ENCODE data around the gene NDST1.

Gene NDST1

DNA sequence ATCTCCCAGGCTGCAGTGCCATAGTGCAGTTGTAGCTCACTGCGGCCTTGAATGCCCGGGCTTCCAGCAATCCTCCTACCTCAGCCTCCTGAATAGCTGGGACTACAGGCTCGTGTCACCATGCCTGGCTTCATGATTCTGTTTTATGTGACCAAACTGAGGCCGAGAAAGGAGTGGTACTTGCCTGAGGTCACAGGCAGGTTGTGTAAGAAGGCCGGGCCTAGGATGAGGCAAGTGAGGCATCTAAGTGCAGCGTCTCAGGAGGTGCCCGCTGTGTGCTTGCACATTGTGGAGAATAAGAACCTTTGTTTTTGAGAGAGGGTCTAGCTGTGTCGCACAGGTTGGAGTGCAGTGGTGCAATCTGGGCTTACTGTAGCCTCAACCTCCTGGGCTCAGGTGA is 2.1 kb upstream of the NDST1 start:
- TF ChIP-seq TCF4 (CRISPR knock-in tag; IDR thresholded peaks at IDR 0.05; ENCODE audit: borderline replicate concordance) = no peak
- no peak for TF ChIP-seq CSDC2 (CRISPR knock-in tag; IDR thresholded peaks at IDR 0.05)
- TF ChIP-seq ISL1 (CRISPR knock-in tag; IDR thresholded peaks at IDR 0.05) = no peak
- TF ChIP-seq BACH2 (CRISPR knock-in tag; IDR thresholded peaks at IDR 0.05; ENCODE audit: borderline replicate concordance) = no peak
- no peak for TF ChIP-seq ARNTL (CRISPR knock-in tag; IDR thresholded peaks at IDR 0.05; ENCODE audit: borderline replicate concordance, low read depth)
- TF ChIP-seq, protein P1, sequence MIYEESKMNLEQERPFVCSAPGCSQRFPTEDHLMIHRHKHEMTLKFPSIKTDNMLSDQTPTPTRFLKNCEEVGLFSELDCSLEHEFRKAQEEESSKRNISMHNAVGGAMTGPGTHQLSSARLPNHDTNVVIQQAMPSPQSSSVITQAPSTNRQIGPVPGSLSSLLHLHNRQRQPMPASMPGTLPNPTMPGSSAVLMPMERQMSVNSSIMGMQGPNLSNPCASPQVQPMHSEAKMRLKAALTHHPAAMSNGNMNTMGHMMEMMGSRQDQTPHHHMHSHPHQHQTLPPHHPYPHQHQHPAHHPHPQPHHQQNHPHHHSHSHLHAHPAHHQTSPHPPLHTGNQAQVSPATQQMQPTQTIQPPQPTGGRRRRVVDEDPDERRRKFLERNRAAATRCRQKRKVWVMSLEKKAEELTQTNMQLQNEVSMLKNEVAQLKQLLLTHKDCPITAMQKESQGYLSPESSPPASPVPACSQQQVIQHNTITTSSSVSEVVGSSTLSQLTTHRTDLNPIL (CRISPR knock-in tag; IDR thresholded peaks at IDR 0.05; ENCODE audit: low read depth) = no peak
- TF ChIP-seq ZFP3 (CRISPR knock-in tag; IDR thresholded peaks at IDR 0.05) = no peak
- no peak for TF ChIP-seq ZNF565 (CRISPR knock-in tag; conservative IDR thresholded peaks at IDR 0.05; ENCODE audit: low read depth)
- TF ChIP-seq GLIS3 (CRISPR knock-in tag; IDR thresholded peaks at IDR 0.05) = no peak
- no peak for TF ChIP-seq RARB (CRISPR knock-in tag; IDR thresholded peaks at IDR 0.05)
- no peak for TF ChIP-seq ESRRG (CRISPR knock-in tag; IDR thresholded peaks at IDR 0.05)
- TF ChIP-seq, protein P2, sequence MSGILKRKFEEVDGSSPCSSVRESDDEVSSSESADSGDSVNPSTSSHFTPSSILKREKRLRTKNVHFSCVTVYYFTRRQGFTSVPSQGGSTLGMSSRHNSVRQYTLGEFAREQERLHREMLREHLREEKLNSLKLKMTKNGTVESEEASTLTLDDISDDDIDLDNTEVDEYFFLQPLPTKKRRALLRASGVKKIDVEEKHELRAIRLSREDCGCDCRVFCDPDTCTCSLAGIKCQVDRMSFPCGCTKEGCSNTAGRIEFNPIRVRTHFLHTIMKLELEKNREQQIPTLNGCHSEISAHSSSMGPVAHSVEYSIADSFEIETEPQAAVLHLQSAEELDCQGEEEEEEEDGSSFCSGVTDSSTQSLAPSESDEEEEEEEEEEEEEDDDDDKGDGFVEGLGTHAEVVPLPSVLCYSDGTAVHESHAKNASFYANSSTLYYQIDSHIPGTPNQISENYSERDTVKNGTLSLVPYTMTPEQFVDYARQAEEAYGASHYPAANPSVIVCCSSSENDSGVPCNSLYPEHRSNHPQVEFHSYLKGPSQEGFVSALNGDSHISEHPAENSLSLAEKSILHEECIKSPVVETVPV (CRISPR knock-in tag; IDR thresholded peaks at IDR 0.05) = no peak
- TF ChIP-seq TOX (CRISPR knock-in tag; IDR thresholded peaks at IDR 0.05; ENCODE audit: borderline replicate concordance) = no peak
- no peak for TF ChIP-seq ZNF70 (CRISPR knock-in tag; IDR thresholded peaks at IDR 0.05)
- TF ChIP-seq ZNF8 (CRISPR knock-in tag; IDR thresholded peaks at IDR 0.05) = no peak
- TF ChIP-seq, protein P3, sequence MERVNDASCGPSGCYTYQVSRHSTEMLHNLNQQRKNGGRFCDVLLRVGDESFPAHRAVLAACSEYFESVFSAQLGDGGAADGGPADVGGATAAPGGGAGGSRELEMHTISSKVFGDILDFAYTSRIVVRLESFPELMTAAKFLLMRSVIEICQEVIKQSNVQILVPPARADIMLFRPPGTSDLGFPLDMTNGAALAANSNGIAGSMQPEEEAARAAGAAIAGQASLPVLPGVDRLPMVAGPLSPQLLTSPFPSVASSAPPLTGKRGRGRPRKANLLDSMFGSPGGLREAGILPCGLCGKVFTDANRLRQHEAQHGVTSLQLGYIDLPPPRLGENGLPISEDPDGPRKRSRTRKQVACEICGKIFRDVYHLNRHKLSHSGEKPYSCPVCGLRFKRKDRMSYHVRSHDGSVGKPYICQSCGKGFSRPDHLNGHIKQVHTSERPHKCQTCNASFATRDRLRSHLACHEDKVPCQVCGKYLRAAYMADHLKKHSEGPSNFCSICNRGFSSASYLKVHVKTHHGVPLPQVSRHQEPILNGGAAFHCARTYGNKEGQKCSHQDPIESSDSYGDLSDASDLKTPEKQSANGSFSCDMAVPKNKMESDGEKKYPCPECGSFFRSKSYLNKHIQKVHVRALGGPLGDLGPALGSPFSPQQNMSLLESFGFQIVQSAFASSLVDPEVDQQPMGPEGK (CRISPR knock-in tag; IDR thresholded peaks at IDR 0.05; ENCODE audit: borderline replicate concordance) = no peak
- no peak for TF ChIP-seq SNAI2 (CRISPR knock-in tag; IDR thresholded peaks at IDR 0.05)
- ATAC-seq = no peak

DNA sequence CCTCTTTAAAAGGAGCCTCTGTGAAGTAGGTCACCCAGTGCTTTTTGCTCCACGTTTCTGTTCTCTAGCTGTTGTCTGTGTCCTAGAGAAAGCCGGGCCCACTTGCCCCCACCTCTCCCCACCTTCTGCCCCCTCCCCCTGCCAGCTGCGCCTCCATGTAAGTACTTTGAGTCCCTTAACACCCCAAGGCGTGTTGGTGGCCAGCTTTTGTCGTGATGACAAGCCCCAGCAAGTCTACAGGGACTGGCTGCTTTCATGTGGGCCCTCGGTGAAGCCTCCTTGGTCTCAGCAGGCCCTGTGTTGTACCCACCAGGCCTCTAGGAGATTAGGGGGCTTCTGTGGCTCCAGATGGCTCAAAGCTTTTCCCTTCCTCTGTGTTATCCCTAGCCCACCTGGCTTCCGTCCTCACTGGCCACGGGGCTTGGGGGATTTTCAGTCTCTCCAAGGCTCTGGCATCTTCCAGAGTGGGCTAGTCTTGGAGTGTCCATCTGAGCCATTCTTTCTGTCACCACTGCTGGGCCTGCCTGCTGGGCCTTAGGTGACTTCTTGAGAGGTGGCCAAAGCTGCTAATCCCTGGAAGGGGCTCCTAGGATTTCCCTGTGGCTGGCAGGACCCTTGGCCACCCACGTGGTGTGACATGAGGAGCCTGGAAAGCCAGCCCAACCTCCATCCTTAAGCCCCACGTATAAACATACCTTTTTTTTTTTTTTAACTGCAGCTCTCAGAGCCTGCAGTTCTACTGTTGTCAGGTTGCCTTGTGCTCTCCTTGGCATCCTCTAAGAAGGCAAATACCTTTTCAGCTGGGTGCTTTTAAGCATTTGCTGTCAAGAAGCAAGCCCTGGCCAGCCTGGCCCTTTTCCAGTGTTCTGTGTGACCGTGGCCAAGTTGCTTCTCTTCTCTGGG is 1.1 kb upstream of the NDST1 start:
- ATAC-seq = no peak
- TF ChIP-seq TCF4 (CRISPR knock-in tag; IDR thresholded peaks at IDR 0.05; ENCODE audit: borderline replicate concordance) (no peak), PPARA (CRISPR knock-in tag; IDR thresholded peaks at IDR 0.05; ENCODE audit: borderline replicate concordance) (no peak), ZFP30 (CRISPR knock-in tag; IDR thresholded peaks at IDR 0.05) (no peak), ISL1 (CRISPR knock-in tag; IDR thresholded peaks at IDR 0.05) (no peak), ZNF565 (CRISPR knock-in tag; conservative IDR thresholded peaks at IDR 0.05; ENCODE audit: low read depth) (no peak), ESRRG (CRISPR knock-in tag; IDR thresholded peaks at IDR 0.05) (no peak), RARB (CRISPR knock-in tag; IDR thresholded peaks at IDR 0.05) (no peak), ZFP3 (CRISPR knock-in tag; IDR thresholded peaks at IDR 0.05) (no peak), ZNF70 (CRISPR knock-in tag; IDR thresholded peaks at IDR 0.05) (no peak), GLIS3 (CRISPR knock-in tag; IDR thresholded peaks at IDR 0.05) (no peak), ARNTL (CRISPR knock-in tag; IDR thresholded peaks at IDR 0.05; ENCODE audit: borderline replicate concordance, low read depth) (no peak), OSR1 (CRISPR knock-in tag; IDR thresholded peaks at IDR 0.05) (no peak), BACH2 (CRISPR knock-in tag; IDR thresholded peaks at IDR 0.05; ENCODE audit: borderline replicate concordance) (no peak), CSDC2 (CRISPR knock-in tag; IDR thresholded peaks at IDR 0.05) (no peak)
- TF ChIP-seq, protein P3 (CRISPR knock-in tag; IDR thresholded peaks at IDR 0.05; ENCODE audit: borderline replicate concordance) = no peak
- TF ChIP-seq, protein P4, sequence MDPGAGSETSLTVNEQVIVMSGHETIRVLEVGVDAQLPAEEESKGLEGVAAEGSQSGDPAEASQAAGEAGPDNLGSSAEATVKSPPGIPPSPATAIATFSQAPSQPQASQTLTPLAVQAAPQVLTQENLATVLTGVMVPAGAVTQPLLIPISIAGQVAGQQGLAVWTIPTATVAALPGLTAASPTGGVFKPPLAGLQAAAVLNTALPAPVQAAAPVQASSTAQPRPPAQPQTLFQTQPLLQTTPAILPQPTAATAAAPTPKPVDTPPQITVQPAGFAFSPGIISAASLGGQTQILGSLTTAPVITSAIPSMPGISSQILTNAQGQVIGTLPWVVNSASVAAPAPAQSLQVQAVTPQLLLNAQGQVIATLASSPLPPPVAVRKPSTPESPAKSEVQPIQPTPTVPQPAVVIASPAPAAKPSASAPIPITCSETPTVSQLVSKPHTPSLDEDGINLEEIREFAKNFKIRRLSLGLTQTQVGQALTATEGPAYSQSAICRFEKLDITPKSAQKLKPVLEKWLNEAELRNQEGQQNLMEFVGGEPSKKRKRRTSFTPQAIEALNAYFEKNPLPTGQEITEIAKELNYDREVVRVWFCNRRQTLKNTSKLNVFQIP (CRISPR knock-in tag; IDR thresholded peaks at IDR 0.05; ENCODE audit: borderline replicate concordance, low read depth) = no peak
- TF ChIP-seq, protein P2 (CRISPR knock-in tag; IDR thresholded peaks at IDR 0.05) = no peak
- TF ChIP-seq, protein P1 (CRISPR knock-in tag; IDR thresholded peaks at IDR 0.05; ENCODE audit: low read depth) = no peak

Data from SK-N-SH treated with all-trans-retinoic acid at 6 μM for 48 hours (cell line).